Activated T-cell treated with anti-CD3 and anti-CD28 coated beads for 4 hours (primary cell): ENCODE data around the gene DHRS1.
A peak's percentile ranks its signal among the peaks of the same experiment; 100 is the strongest.

ENCODE experiments used
- DNase-seq: peaks from one replicate; pipeline ENCODE4 v3.0.0-alpha.2; 2020

The DHRS1 gene

DNA sequence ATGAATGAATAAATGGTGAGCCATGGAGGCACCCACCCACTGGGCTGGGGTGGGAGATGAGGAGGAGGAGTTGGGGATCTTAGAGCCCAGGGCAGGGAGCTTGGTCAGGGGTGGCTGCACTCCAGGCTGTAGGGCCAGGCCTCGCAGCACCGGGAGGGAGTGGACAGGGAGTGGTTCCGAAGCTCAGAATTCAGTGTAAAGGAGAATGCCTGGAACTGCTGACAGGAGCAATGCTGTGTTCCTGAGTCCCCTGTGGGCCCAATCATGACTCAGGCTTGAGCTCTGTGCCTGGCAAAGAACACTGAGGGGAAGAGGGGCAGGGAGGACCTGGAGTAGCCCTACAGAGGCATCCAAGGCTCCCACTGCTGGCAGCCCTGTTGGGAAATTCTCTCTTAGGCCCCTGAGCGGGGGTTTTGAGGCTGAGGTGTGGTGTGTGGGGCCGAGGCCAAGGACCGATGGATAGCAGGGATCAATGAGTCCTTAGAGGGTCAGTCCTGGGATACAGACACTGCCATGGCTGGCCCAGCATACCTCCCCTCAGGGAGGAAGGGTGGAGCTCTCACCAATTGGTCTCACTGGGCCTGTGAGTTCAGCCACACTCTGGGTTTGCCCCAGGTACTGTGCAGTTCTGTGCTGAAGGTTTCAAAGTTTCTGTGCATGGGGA, 18.7 kb downstream of the DHRS1 start:
- DNase-seq, result no peak

DNA sequence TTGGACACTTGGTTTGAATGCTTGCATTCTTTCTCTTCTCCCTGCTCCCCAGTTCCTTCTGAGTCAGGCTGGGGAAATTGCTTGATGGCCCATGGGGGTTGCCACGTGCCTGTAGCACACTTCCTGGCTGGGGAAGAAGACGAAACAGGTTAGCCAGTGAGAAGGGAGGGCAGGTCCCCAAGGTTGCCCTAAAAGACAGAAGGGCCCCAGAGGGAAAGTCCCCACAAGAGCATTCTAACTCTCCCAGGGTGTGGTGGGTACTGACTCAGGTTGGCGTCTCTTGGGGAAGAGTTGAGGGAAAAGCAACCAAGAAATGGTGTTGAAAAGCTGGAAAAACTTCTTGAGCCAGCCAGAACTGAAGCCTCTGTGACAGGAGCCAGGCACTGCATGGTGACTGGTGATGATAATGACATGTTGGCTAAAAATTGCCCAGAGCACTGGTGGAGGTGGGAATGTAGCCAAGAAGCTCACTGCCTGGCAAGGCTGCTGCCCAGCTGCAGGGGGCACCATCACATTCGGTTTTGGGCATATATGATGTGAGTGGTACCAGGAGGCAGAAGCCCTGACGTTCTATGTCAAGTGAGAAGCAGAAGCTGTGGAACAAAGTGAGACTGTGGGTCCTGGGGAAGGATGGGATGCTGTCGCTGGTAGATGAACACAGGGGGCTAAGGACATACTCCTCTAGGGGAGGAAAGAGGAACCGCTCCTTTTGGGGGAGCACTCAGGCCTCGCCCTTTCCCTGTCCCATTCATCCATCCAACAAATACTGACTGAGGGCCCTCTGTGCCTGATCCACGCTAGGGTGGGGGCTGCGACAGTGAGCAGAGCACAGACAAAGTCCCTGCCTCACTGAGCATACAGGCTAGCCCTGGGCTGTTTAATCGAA, 20.0 kb downstream of the DHRS1 start:
- peak; percentile 29 for DNase-seq

DNA sequence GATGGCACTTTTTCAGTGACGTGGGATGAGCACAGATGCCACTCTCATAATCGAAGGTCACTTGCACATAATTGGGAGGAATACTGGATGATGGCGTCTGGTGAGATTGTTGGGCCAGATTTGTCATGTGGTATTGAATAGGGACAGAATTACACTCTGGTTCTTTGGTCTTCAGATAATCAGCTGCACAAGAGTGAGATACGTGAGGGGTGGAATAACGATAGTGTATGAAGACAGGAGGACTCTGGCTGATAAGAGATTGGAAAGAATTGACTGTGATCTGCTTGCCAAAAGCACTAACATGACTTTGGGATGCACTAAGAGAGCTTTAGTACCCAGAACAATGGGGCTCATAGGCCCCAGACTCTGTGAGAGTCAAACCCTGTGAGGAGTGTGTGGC, 21.2 kb downstream of the DHRS1 start:
- DNase-seq, result no peak

DNA sequence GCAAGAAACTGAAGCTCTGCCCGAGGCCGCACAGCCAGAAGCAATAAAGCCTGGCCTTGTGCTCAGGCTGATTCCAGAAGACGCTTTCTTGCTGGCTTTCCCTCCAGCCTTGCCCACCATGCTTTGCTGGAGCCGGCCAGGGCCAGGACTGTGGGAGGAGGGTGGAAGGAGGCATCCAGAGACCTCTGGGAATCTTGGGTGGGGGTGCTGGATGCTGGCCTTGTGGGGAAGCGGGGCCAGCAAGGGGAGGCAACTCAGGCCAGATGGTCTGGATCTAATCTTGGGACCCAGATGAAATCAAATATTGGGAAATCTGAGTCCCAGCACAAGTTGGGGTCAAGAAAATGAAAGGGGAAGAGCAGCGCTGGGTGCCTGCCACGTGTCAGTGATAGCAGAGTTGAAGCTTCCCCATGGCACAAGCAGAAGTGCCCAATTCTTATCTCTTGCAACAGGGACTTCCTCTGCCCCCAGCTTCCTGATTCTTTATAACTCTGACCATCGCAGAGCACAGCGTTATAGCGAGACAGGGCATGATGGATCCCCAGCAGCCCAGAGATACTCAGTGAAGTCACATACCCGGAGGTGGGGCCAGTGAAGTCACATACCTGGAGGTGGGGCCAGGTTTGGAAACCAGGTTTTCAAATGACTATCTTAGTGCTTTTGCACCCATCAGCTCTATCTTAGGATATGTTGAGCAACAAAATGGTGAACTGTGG, 21.8 kb downstream of the DHRS1 start:
- DNase-seq, result no peak

DNA sequence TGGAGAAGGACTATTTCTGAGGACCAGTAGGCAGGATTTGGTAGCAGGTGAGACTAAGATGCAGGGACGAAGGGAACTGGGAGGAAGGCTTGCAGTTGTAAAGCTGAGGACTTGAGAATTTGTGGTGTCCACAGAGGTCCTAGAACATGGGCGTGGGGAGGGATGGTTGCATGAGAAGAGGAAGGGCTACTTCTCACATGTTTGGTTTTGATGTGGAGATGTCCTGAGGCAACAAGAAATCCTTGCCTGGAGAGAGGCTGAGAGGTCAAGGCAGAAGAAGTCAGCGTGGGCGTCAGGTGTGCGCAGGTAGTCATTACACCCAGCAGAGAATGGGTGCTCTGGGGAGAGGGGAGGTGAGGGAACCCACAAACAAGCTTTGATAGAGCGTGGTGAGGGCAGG, 22.5 kb downstream of the DHRS1 start:
- DNase-seq, result no peak

DNA sequence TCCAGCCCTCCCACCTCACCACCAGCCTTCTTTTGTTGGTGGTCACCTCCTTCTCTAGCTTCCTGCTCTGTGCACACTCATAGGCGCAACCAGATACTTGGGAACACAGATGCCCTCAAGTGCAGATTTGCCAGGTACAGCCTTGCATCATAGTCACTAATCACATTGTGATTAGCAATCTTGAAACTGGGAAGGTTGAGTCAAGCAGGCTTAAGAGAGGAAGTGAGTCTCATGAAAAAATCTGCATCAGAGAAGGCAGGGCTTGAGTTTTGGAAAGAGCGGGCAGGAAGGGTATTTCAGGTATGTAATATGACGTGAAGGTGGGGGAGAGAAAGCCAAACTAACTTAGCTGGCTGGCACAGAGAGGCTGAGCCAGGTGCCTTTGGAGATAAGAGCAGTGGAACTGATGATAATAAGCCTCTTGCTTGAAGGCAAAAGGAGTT, 25.5 kb downstream of the DHRS1 start:
- DNase-seq, result peak; percentile 31

DNA sequence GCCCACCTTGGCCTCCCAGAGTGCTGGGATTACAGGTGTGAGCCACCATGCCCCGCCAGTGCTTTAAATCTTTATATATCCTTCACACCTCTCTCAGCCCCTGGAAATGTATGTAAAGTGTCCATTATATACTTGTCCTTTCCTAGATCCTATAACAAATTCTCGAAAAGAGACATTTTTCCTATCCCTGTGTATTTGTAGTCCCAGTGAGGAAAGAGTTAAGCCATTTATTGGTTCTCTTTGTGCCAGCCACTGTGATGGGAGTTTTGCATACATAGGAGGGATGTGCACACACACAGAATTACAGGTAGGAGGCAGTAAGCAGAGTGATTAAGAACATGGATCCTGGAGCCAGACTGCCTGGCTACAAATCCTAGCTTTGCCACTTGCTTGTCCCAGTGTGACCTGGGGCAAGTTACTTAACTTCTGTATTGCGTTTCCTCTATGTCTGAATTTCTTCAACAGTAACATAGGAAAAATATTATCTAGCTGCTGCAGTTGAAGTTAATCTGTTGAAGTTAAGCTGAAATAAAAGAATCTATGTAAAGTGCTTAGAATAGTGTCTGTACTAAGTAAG, 26.1 kb downstream of the DHRS1 start:
- DNase-seq, result no peak

DNA sequence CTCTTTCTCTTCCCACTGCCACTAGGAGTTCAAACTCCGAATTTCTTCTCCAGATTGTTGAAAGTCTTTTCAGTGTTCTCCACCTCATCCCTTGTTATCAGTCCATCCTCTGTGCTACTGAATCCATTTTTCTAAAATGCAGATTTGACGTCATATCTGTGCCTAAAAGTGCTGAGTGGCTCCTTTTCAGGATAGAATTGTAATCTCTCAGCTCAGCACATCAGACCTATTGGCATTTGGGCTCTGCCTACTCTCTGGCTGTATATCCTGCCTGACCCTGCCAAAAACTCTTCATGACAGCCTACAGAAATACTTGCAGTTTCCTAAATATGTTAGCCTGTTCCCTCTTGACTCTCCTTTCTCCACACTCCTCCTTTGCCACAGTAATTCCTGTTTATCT, 27.1 kb downstream of the DHRS1 start:
- DNase-seq, result no peak

- DNase-seq, result no peak
These were observed 27.7 kb downstream of the DHRS1 start for GRCh38 chr14:24271834-24272263.

GRCh38 chr14:24271134-24271833, 28.3 kb downstream of the DHRS1 start, which contains the start of gene RABGGTA:
Gene RABGGTA (minus strand): TSS chr14:24271597. CDS start chr14:24271115, 482 bp downstream.
- DNase-seq, result peak; percentile 77

- DNase-seq, result no peak
These were observed 28.9 kb downstream of the DHRS1 start for GRCh38 chr14:24270537-24271133.

DNA sequence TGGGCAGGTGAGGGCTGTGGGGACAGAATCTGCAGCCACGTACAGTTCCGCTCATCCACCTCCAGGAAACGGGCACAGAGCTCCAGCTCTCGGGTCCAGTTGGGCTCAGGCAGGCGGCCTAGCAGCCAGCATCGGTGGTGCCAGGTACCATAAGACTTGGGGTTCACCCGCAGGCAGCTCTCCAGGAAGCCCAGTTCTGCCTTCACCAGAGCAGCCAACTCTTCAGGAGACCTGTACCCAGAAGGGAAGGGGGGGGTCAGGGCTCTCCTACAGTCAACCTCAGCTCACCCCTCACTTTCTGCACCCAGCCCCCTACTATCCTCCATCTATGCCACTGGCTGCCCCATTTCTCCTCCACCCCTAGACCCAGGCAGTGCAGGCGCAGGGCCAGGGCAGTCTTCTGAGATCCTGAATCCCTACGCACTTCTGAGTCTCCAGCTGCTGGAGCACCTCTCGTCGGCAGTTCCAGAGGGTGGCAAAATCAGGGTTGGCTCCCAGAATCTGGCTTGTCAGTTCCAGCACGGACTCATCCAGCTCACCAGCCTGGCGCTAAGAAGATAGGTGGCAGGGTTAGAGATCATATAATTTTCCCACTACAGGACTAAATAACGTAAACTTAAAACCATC, 29.6 kb downstream of the DHRS1 start:
- no peak for DNase-seq

DNA sequence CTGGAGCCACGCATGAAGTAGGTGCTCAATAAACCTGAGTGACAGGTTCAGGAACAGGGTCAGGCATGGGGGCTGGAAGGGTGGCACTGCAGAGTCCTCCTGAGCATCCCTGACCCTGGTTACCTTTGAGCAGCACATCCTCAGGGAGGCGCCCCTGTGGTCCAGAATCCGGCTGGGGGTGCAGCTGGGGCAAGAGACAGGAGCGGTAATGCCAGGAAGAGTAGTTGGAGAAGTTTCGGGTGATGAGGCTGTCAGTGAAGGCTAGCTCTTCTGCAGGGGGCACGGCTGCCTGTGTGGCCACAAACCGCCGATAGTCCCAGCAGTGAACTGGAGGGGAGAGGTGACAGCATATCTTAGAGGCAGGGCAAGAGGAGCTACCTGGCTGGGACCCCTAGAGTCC, 30.2 kb downstream of the DHRS1 start:
- DNase-seq, result no peak

GRCh38 chr14:24268225-24268624, 31.4 kb downstream of the DHRS1 start:
- no peak for DNase-seq

DNA sequence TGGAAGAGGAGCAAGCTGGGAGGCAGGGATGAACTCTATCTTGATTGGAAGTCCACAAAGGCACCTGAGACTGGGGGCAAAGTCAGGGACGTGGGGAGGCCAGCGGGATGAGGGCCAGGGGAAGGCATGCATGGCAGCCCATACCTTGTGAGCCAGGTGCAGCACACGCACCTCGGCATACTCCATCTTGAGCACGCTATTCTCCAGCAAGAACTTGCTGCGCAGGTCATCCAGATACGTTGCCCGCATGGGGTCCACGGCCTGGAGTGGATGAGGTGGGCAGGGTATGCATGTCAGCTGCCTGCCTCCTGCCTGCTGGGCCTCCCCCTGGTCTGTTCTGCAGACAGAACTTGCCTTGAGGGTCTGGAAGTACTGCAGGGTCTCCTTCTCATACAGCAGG, 32.1 kb downstream of the DHRS1 start:
- DNase-seq, result no peak

- DNase-seq, result no peak
These were observed 33.0 kb downstream of the DHRS1 start for GRCh38 chr14:24266344-24267244.

DNA sequence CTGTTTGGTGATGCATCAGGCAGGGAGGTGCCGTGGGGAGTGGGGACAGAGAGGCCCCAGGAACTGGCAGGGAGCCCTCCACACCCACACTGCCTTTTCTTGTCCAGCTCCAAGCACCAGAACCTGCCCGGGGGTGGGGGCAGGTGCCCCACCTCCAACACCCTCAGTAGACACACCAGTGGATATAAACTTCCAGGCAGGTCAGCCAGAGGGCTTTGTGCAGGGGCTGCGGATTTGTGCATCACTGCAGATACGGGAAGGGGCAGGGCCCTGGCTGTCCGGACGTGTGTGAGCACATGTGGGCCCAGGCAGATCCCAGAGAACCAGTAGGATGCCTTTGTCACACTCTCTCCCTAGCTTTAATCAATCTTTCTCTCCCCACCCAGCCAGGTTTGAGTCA, 35.3 kb downstream of the DHRS1 start:
- DNase-seq, result no peak

GRCh38 chr14:24263848-24264247, 35.7 kb downstream of the DHRS1 start:
- DNase-seq, result no peak

GRCh38 chr14:24262821-24263733, 36.5 kb downstream of the DHRS1 start, which contains the start of gene TGM1:
Gene TGM1 (minus strand): TSS chr14:24263177. CDS start chr14:24262352, 825 bp downstream.
- DNase-seq, result no peak
